Pancreas (tissue), 10 donors: ENCODE results near the gene HOXA13. TPM values are rescaled to one million over a fixed set of nuclear protein-coding genes. Genes with fewer than 3 reads are reported as not detected.
A peak's percentile ranks its signal among the peaks of the same experiment; 100 is the strongest.

Experiments
- ATAC-seq, 4 donors: fragments of 200-7000 bp; cut with Tn5 transposase; one replicate each; pipeline versions ENCODE4 v1.8.0 to v1.9.1; 2020; ENCODE audit warnings: mild to moderate bottlenecking in 4 of 4, moderate library complexity in 4 of 4
- DNase-seq, 6 donors: peaks; one replicate each; pipeline ENCODE4 v3.0.0-alpha.2; 2020
- FAIRE-seq: peaks from 2 replicates; lab custom pipeline; 2012; peaks lifted over from hg19 to GRCh38; lab: Jason Lieb, UNC
- H3K27ac ChIP-seq, 4 donors: fragments of 200-600 bp; sonication (generic); 1 replicate in 3 of 4; 2 replicates in 1 of 4; pipeline versions ENCODE4 v1.5.0 to v1.8.0; 2020
- H3K27me3 ChIP-seq, 4 donors: fragments of 200-600 bp; one replicate each; pipeline ENCODE4 v1.8.0; 2021
- H3K36me3 ChIP-seq, 3 donors: fragments of 200-600 bp; sonication (generic) in 1 of 3; one replicate each; pipeline versions ENCODE4 v1.5.0 to v1.8.0; 2020 to 2021
- H3K4me1 ChIP-seq, 3 donors: fragments of 200-600 bp; one replicate each; pipeline ENCODE4 v1.8.0; 2021
- H3K4me3 ChIP-seq, 4 donors: fragments of 200-600 bp; sonication (generic) in 2 of 4; one replicate each; pipeline versions ENCODE4 v1.5.0 to v1.8.0; 2020 to 2021
- H3K9me3 ChIP-seq, 4 donors: fragments of 200-600 bp; one replicate each; pipeline ENCODE4 v1.8.0; 2021
- CTCF ChIP-seq, 4 donors: fragments of 200-600 bp; sonication (generic) in 3 of 4; IDR thresholded peaks; one replicate each; pipeline versions ENCODE4 v1.5.0 to v1.8.0; 2021; ENCODE audit warnings: antibody characterized with exemption in 4 of 4
- WGBS, 2 donors: extraction: QIAGEN DNeasy Blood & Tissue Kit; methylation state at CpG; one replicate each; pipeline ENCODE4 v1.1.7; 2013; 5-methylcytosine and 5-hydroxymethylcytosine counted together
- intact Hi-C, 3 donors: fragments of 100-400 bp; cut with DNase I; formaldehyde crosslinking; loops; one replicate each; pipeline versions ENCODE4 v1.11.1 to v1.14.2; 2022
- polyA plus RNA-seq, 2 donors: library from polyadenylated mRNA; stranded (reverse); fragments of 200-250 nt; gene quantifications; one replicate each; pipeline ENCODE4 v1.2.3, GENCODE V29; 2013
- total RNA-seq, 6 donors: library from RNA; stranded (reverse); fragmentation: NEBNext Ultra II Directional in 4 of 6; extraction: Animal tissue kit (Norgen Biotek cat#: 25700) in 4 of 6; gene quantifications; one replicate each; pipeline versions ENCODE4 v1.2.1 to v1.2.4, GENCODE V29; 2021 to 2023
- donor health status: healthy with polysubstance abuse.
- donor health status: DM: no; HTN: no; CAD: no; lungs with moderate emphysema.
- donor health status: DM: no; HTN: no; CAD: no.
- donor health status: control.
- donor health status: control.
- donor health status: Bipolar disorder and iron deficiency.
- donor health status: DM: yes; HTN: yes; CAD: no.
- donor health status: DM: no; HTN: no; CAD: no.
- donor health status: DM: no; HTN: no; CAD: no.
- donor health status: DM: yes; HTN: yes; CAD: no.

Gene HOXA13
- total and polyA plus RNA-seq, 8 donors, result 0.03 TPM; not detected in 7

- H3K4me3 ChIP-seq, result no peak overlapping the region
- no peaks in the 10 kb centered on the region for H3K36me3 ChIP-seq
- peak in 3 of 4 donors; percentile 48 to 63 (median 63) for ATAC-seq
- peak in 5 of 6 donors; percentile 47 to 90 (median 71) for DNase-seq
- WGBS, 2 donors, result 3 to 4% methylated on average over 6 of the region's 6 CpGs
- no peaks in the 10 kb centered on the region for H3K9me3 ChIP-seq
- peaks cover 0 to 88% (median 41%) of the 10 kb centered on the region in 4 donors for H3K27me3 ChIP-seq
- FAIRE-seq, result peak; percentile 29
- intact Hi-C loops, result loop anchor here in 2 of 3 donors (10.0 kb wide), 2 partner anchors 728 to 828 kb away; no protein-coding TSS in a partner anchor
- H3K4me1 ChIP-seq, result peaks cover 0 to 17% (median 6%) of the 10 kb centered on the region in 3 donors
- peak; percentile 15 to 69 (median 60) for TF ChIP-seq CTCF (IDR thresholded peaks at IDR 0.05)
- H3K27ac ChIP-seq, result no peak overlapping the region
These were observed 3.6 kb downstream of the HOXA13 start for GRCh38 chr7:27196287-27196767.

GRCh38 chr7:27194686-27195379, 5.1 kb downstream of the HOXA13 start:
- H3K36me3 ChIP-seq, result no peaks in the 10 kb centered on the region
- DNase-seq, result peak in 1 of 6 donors; percentile 30
- H3K27ac ChIP-seq, result no peak overlapping the region
- peaks cover 4 to 91% (median 44%) of the 10 kb centered on the region in 4 donors for H3K27me3 ChIP-seq
- no peak for ATAC-seq
- TF ChIP-seq CTCF (IDR thresholded peaks at IDR 0.05), result no peak
- WGBS, 2 donors, result 23 to 34% methylated on average over 9 of the region's 9 CpGs
- H3K4me3 ChIP-seq, result no peak overlapping the region
- peaks cover 0 to 12% (median 0%) of the 10 kb centered on the region in 3 donors for H3K4me1 ChIP-seq
- no peak for FAIRE-seq
- no peaks in the 10 kb centered on the region for H3K9me3 ChIP-seq
- intact Hi-C loops, result loop anchor here in 2 of 3 donors (10.0 kb wide), 2 partner anchors 730 to 830 kb away; no protein-coding TSS in a partner anchor

- H3K4me3 ChIP-seq, result no peak overlapping the region
- no peak for TF ChIP-seq CTCF (IDR thresholded peaks at IDR 0.05)
- H3K27me3 ChIP-seq, result peaks cover 4 to 91% (median 45%) of the 10 kb centered on the region in 4 donors
- WGBS, 2 donors, result 42 to 48% methylated on average over 2 of the region's 2 CpGs
- intact Hi-C loops, result loop anchor here in 2 of 3 donors (10.0 kb wide), 2 partner anchors 731 to 831 kb away; no protein-coding TSS in a partner anchor
- H3K36me3 ChIP-seq, result no peaks in the 10 kb centered on the region
- DNase-seq, result no peak
- peaks cover 0 to 8% (median 0%) of the 10 kb centered on the region in 3 donors for H3K4me1 ChIP-seq
- FAIRE-seq, result no peak
- H3K27ac ChIP-seq, result no peak overlapping the region
- no peak for ATAC-seq
- no peaks in the 10 kb centered on the region for H3K9me3 ChIP-seq
These were observed 5.9 kb downstream of the HOXA13 start for GRCh38 chr7:27194002-27194352.

- H3K36me3 ChIP-seq, result no peaks in the 10 kb centered on the region
- intact Hi-C loops, result loop anchor here in 2 of 3 donors (10.0 kb wide), 2 partner anchors 731 to 831 kb away; no protein-coding TSS in a partner anchor
- WGBS, 2 donors, result 17 to 18% methylated on average over 29 of the region's 29 CpGs
- peaks cover 4 to 91% (median 42%) of the 10 kb centered on the region in 4 donors for H3K27me3 ChIP-seq
- ATAC-seq, result no peak
- H3K27ac ChIP-seq, result no peak overlapping the region
- peaks cover 0 to 11% (median 0%) of the 10 kb centered on the region in 3 donors for H3K4me1 ChIP-seq
- peak overlapping the region; percentile 5 to 41 (median 12) for H3K4me3 ChIP-seq
- peak in 1 of 6 donors; percentile 13 for DNase-seq
- H3K9me3 ChIP-seq, result no peaks in the 10 kb centered on the region
- TF ChIP-seq CTCF (IDR thresholded peaks at IDR 0.05), result no peak
- no peak for FAIRE-seq
These were observed 6.4 kb downstream of the HOXA13 start for GRCh38 chr7:27193335-27194001.
